ENCODE results near the gene P2RY2.

Gene P2RY2

DNA sequence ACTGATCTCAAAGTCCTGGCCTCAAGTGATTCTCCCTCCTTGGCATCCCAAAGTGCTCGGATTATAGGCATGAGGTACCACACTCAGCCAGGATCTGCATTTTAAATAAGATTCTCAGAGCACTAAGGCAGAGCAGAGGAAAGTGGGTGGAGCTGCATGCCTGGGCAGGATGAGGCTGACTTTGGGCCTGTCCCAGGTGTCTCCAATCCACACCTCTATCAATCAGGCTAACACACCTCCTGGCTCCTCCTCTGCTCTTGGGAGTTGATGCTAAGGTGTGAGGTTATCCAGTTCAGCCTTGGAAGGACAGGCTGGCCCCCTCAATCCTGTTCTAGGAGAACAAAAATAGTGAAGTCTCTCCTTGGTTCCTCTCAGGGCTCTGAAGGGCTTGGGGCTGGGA is 30.2 kb upstream of the P2RY2 start:
- H3K4me3 ChIP-seq (ENCODE audit: insufficient read depth, low read length, poor library complexity, severe bottlenecking), result no peak overlapping the region
- H3K27me3 ChIP-seq (ENCODE audit: low read length), result no peaks in the 10 kb centered on the region
- H4K20me1 ChIP-seq (ENCODE audit: low read depth, low read length), result no peaks in the 10 kb centered on the region
- H2AFZ ChIP-seq (ENCODE audit: low read depth, low read length, severe bottlenecking), result no peak overlapping the region
- TF ChIP-seq EZH2phosphoT487 (conservative IDR thresholded peaks at IDR 0.05; ENCODE audit: low read length), result no peak
- TF ChIP-seq CTCF (IDR thresholded peaks at IDR 0.05; ENCODE audit: insufficient read depth, low read length, poor library complexity, severe bottlenecking), result no peak
- H3K9ac ChIP-seq (ENCODE audit: low read length), result no peak overlapping the region
- H3F3A ChIP-seq (ENCODE audit: insufficient read depth), result no peaks in the 10 kb centered on the region
- H3K9me3 ChIP-seq (ENCODE audit: insufficient read depth, low read length), result no peaks in the 10 kb centered on the region
- H3K36me3 ChIP-seq (ENCODE audit: low read length), result no peaks in the 10 kb centered on the region
- no peaks in the 10 kb centered on the region for H3K79me2 ChIP-seq (ENCODE audit: insufficient read depth, low read length)
- no peaks in the 10 kb centered on the region for H3K9me2 ChIP-seq (replicated peaks; ENCODE audit: insufficient read depth, low read length)
- H3K27ac ChIP-seq (ENCODE audit: low read depth, low read length), result no peak overlapping the region
- H3K4me2 ChIP-seq (ENCODE audit: low read depth, low read length, poor library complexity, severe bottlenecking), result no peak overlapping the region

- no peaks in the 10 kb centered on the region for H3K9me2 ChIP-seq (replicated peaks; ENCODE audit: insufficient read depth, low read length)
- no peaks in the 10 kb centered on the region for H3K79me2 ChIP-seq (ENCODE audit: insufficient read depth, low read length)
- TF ChIP-seq CTCF (IDR thresholded peaks at IDR 0.05; ENCODE audit: insufficient read depth, low read length, poor library complexity, severe bottlenecking) (no peak), EZH2phosphoT487 (conservative IDR thresholded peaks at IDR 0.05; ENCODE audit: low read length) (no peak)
- no peak overlapping the region for H3K4me3 ChIP-seq (ENCODE audit: insufficient read depth, low read length, poor library complexity, severe bottlenecking)
- H3F3A ChIP-seq (ENCODE audit: insufficient read depth), result no peaks in the 10 kb centered on the region
- H3K27me3 ChIP-seq (ENCODE audit: low read length), result no peaks in the 10 kb centered on the region
- H3K9me3 ChIP-seq (ENCODE audit: insufficient read depth, low read length), result no peaks in the 10 kb centered on the region
- H3K9ac ChIP-seq (ENCODE audit: low read length), result no peak overlapping the region
- H4K20me1 ChIP-seq (ENCODE audit: low read depth, low read length), result no peaks in the 10 kb centered on the region
- no peak overlapping the region for H3K4me2 ChIP-seq (ENCODE audit: low read depth, low read length, poor library complexity, severe bottlenecking)
- H2AFZ ChIP-seq (ENCODE audit: low read depth, low read length, severe bottlenecking), result no peak overlapping the region
- no peak overlapping the region for H3K27ac ChIP-seq (ENCODE audit: low read depth, low read length)
- no peaks in the 10 kb centered on the region for H3K36me3 ChIP-seq (ENCODE audit: low read length)
Measured at GRCh38 chr11:73188301-73188700, 29.8 kb upstream of the P2RY2 start.

DNA sequence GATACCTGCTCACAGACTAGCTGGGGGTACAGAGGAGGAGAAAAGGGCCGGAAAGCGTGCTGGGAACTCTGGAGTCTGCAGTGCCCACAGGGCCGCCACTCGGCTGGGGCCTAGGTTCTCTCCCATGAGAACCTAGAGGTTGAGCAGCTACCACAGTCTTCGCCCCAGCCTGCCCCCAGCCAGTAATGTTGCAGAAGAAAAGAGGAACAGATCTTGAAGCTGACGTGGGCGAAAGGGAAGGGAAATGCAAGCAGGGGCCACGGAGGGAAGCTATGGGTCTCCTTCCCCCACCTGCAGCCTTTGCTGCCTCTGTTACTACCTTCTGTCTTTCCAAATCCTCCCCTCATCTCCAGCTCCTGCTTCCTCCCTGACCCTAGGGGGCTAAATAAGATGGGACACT is 28.8 kb upstream of the P2RY2 start:
- H3K9me2 ChIP-seq (replicated peaks; ENCODE audit: insufficient read depth, low read length), result no peaks in the 10 kb centered on the region
- H3K27me3 ChIP-seq (ENCODE audit: low read length), result no peaks in the 10 kb centered on the region
- no peaks in the 10 kb centered on the region for H3F3A ChIP-seq (ENCODE audit: insufficient read depth)
- no peaks in the 10 kb centered on the region for H3K79me2 ChIP-seq (ENCODE audit: insufficient read depth, low read length)
- no peak overlapping the region for H3K4me3 ChIP-seq (ENCODE audit: insufficient read depth, low read length, poor library complexity, severe bottlenecking)
- H3K9ac ChIP-seq (ENCODE audit: low read length), result no peak overlapping the region
- H2AFZ ChIP-seq (ENCODE audit: low read depth, low read length, severe bottlenecking), result no peak overlapping the region
- H3K9me3 ChIP-seq (ENCODE audit: insufficient read depth, low read length), result no peaks in the 10 kb centered on the region
- H3K27ac ChIP-seq (ENCODE audit: low read depth, low read length), result no peak overlapping the region
- no peak overlapping the region for H3K4me2 ChIP-seq (ENCODE audit: low read depth, low read length, poor library complexity, severe bottlenecking)
- no peaks in the 10 kb centered on the region for H4K20me1 ChIP-seq (ENCODE audit: low read depth, low read length)
- H3K36me3 ChIP-seq (ENCODE audit: low read length), result no peaks in the 10 kb centered on the region
- TF ChIP-seq CTCF (IDR thresholded peaks at IDR 0.05; ENCODE audit: insufficient read depth, low read length, poor library complexity, severe bottlenecking) (no peak), EZH2phosphoT487 (conservative IDR thresholded peaks at IDR 0.05; ENCODE audit: low read length) (no peak)

Data from SU-DHL-6 (cell line).